NCI-H82 treated with DMSO at 0.1 percent for 48 hours (cell line): ENCODE data around the gene SASH3.
A peak's percentile ranks its signal among the peaks of the same experiment; 100 is the strongest.

Experiments used
- DNase-seq: peaks from one replicate; lab custom pipeline; 2025; ENCODE audit not compliant: unreplicated experiment; lab: John Stamatoyannopoulos, UW

The SASH3 gene

DNA sequence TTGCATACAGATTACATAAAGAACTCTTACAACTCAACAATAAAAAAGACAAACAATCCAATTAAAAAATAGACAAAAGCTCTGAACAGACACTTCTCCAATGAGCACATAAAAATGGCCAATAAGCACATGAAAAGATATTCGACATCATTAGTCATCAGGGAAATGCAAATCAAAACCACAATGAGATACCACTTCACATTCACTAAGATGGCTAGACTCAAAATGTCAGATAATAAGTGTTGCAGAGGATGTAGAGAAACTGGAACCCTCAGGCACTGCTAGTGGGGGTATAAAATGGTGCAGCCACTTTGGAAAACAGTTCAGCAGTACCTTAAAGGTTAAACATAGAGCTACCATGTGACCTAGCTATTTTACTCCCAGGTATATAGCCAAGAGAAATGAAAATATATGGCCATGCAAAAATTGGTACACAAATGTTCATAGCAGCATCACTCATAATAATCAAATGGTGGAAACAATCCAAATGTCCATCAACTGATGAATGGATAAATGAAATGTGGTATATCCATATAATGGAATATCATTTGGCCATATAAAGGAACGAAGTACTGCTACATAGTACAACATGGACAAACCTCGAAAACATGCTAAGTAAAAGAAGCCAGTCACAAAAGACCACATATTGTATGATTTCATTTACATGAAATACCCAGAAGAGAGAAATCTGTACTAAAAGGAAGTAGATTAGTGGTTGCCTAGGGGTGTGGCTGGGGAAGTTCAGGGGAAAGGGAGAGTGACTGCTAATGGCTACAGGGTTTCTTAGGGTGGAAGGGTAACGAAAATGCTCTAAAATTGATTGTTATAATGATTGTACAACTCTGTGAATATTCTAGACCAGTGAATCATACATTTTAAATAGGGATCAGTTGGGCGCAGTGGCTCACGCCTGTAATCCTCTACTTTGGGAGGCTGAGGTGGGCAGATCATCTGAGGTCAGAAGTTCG is 29.4 kb downstream of the SASH3 start:
- no peak for DNase-seq

DNA sequence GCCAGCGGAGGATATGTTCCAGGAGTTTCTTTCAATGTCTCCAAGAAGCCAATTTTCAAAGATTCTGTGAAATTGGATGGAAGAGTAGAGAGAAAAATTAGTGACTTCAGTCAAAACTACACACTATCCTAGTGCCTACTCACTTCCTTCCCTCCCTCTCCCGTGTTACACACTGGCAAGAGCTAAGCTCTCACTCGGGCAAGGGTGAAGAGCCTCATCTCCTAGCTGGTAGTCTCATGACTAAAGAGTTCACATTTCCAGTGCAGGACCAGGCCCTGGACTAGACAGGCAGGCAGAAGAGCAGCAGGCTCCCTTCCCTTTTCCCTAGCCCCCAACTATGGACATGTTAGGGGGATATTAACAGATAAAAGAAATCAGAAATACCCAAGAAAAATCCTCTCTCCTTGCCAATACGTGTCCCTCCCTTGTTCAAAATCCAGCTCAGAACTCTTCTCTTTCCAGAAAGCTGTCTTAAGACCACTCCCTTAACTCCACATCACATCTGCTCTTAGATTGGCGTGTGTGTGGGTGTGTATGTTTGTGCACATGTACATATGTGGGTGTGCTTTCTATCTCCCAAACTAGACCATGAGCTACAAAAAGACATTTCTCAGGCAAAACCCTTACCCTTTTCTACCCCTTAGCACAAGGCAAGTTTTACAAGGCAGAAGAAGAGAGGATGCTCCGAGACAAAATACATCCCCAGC is 34.1 kb downstream of the SASH3 start:
- DNase-seq, result no peak

DNA sequence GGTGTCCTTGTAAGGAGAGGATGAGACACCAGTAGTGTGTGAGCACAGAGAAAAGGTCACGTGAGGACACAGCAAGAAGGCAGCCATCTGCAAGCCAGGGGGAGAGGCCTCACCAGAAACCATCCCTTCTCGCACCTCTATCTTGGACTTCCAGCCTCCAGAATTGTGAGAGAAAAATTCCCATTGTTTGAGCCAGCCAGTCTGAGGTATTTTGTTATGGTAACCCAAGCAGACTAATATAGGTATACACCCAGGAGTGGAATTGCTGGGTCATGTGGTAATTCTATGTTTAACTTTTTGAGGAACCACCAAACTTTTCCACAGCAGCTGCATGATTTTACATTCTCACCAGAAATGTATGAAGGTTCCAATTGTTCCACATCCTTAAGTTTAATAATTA is 38.4 kb downstream of the SASH3 start:
- DNase-seq, result no peak

DNA sequence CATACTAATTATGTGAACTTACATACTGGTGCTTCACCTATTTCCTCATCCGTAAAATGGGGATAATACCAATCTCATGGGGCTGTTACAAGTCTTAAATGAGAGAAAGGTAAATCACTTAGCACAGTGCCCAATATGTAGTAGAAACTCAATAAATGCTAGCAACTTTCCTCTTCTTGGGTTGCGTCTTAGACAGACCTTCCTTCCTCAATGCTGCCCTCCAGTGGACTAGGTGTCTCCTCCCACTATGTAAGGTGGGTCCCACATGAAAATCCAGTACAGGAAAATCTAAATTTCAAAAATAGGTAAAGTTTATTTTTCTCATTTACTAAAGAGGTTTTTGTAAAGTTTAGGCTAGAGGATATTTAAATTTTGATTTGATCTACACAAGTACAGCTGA is 43.4 kb downstream of the SASH3 start:
- no peak for DNase-seq

DNA sequence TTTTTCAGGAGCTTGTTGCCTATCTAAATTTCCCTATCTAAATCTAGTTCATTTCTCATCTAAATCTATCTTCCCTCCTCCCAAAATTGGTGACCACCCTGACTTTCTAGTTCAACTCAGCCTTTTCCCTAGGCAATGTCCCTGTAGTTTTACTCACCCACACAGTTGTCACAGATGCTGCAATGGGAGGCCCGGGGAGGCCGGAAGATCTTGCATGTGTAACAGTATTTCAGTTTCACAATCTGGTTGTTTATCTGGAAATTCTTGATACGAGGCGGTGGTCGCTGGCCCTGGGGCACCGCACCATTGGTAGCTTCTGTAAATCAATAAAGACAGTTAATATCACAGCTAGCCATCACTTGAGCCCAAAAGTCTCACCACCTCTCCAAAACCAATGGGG is 43.8 kb downstream of the SASH3 start:
- no peak for DNase-seq

DNA sequence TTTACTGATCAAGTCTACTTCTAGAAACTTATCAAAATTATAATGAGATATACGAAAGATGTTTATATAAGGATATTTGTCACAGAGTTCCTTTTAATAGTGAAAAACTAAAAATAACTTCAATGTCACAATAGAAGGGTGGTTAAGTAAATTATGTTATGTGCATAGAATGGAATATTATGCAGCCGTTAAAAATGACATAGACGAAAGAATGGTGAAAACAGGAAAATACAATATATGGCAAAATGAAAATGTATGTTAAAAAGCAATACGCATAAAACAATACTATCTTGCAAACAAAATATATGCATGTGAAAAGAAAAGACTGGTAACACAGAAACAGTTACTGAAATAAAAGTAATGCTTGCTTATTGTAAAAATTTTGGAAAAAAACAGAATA is 44.9 kb downstream of the SASH3 start:
- DNase-seq, result no peak

DNA sequence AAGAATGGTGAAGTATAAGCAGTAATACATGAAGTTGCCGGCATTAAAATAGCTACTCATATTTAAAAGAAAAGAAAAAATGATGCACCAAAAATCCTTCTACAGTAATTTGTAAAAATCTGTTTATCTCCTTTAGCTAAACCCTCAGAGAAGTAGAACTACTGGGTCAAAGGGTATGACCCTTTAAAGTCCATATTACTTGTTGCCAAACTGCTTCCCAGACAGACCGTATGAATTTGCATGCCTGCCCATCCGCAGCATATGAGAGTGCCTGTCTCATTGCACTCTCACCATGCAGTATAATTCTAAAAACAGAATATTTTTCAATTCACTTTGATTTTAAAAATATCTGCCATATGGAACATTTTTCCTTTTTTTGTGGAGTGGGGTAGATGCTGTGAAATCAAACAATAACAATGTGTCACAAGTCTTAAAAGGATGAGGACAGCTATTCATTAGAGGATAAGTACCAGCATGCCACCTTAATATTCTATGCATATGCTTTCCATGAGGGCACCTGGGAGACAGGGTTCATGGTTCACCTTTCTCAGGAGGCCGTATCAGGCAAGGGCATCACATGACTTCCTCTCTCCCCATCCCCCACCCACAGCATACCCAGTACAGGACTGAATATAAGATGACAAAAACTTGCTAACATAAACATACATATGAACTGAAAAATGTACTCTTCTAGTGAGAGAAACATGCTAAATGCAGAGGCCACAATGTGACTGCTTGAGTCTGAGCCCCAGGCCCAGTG is 46.2 kb downstream of the SASH3 start:
- no peak for DNase-seq

DNA sequence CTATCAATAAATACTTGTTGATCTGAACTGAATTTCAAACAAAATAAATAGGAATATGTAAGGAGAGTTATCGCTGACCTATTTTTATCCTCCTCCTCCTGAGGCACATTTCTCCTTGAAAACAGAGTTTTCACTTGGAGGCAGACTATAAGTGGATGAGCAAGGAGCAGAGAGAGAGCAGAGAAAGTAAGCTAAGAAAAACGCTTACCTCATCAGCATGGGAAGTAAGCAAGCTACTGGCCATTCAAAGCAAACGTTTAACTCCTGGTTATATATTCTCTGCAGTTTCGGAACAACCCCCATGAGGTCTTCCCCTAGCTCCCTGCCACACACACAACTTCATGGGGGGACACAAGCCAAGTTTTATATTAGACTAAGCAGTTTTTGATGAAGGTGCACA is 50.7 kb downstream of the SASH3 start:
- no peak for DNase-seq

DNA sequence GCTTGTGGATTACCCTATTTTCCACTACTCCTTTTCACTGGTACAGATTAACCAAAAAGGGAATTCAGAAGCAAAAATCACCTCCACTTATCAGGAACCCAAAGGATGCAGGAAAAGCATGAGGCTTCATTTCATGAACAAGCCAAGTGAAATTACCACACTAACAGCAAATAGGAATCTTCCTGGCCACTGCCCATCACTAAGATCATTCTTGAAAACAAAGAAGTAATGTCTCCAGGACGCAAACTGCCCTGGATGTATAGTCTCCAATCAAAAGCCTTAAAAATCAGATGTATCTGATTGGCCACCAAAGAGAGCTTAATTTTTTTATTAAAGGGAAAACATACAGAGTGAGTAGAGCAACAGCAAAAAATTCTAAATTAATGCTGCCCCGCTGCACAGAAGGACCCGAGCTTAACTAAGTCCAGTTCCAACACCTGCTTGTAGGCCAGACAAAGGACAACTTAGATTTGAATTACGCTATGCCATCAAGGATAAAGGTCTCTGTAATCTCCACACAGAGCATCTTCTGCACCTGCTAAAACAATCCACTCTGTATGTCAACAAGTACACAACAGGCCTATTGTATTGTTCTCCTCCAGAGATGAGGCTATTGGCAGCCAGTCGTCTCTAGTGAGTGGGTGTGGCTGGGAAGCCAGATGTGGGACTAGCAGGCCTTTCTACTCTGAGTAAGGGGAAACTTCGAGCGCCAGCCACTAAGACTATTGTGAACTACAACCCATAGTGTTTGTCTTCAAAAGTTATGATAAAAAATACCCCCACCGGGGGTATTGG is 51.5 kb downstream of the SASH3 start:
- no peak for DNase-seq

DNA sequence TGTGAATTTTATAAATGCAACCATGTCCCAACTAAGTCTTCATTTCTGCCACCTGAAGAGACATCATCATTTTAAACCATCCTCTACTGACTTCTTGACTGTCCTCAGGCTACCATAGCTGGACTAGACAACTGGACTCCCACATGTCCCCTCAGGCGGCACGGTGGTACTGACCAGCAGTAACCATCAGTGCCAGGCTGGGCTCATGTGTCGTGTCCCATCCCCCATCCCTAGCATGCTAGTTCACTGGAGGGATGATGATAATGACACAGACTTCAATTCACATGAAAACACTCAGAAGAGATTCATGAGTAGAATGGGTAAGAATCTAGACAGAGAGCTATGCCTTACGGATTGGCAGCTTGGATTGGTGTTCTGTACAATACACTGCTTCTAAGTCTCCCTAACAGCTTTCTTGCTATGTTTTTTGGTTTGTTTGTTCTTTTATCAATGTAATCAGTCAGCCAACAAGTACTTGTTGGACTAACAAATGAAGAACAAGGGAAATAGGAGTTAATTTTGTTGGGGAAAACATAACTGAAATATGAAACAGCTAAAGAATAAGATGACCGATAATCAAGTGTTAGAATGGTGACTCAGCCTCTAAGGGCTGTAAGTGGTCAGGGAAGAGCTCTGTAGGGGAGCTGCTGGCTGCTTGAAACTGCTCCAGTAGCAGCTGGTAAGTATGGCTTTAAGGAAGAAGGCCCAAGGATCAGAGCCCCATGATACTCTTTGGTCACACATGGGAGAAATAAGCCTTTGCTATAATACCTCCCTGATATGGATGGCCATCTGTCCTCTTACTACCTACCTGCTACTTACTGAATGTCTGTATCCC is 53.6 kb downstream of the SASH3 start:
- peak; percentile 54 for DNase-seq

DNA sequence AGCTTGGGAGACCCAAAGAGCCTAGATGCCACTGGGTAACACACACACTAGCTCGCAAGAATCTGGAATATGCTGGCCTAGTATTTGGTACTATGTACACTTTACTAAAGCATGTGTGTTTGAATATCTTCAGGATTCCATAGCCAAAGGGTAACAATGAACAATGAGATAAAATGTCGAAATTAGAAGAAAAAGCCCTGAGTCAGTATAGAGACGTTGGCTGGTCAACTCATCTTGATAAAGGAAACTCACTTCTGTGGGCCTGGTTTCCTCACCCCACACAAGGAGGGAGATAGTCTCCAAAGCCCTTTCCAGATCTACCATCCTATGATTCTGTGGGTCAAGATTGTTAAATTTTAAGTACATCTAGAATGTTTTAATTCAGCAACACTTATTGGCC is 57.1 kb downstream of the SASH3 start:
- DNase-seq, result no peak

DNA sequence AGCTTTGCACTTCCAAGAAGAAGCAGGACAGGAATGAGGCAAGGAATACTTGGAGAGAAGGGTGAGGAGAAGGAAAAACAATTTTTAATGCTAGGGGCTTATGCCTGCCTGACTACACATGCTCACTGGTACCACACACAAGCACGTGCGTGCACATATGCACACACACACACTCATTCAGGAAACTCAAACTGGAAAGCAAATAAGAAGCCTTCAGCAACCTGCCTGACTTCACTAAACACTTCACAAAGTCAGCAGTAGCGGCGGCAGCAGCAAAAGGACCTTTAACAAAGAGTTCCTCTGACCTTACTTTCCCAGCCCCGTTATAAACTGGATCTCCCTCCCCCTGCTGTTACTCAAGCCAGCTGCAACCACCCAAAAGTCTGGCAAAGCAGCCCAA is 60.6 kb downstream of the SASH3 start:
- DNase-seq, result no peak

DNA sequence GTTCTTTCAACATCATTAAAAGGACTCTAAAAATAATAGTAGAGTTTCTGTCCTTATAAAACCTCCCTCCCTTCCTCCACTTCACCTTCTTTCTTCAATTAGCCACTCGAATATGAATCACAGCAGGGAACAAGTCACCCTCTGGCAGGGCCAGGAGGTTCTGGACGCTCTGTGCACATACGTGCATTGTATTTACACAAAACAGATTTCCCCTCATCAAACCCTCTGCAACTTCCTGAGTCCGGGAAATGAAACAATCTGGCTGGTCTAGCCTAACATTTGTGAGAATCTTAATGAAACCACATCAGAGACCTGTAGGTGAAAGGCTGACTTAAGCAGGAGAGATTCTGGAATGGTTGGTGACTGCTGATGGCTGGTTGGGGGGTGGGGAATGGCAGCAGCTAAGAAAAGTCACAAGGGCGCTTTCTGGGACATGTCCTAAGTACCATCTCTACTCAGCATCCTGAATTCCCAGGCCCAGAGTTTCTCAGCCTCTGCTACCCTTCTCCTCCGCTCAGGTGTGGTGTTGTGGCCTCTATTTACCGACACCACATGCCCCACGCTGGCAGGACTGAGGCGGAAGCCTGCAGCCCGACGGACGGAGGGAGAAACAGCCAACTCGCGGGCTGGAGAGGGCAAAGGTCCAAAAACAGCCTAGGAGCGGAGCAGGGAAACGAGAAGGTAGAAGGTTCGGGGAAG is 62.9 kb downstream of the SASH3 start:
- DNase-seq, result no peak

DNA sequence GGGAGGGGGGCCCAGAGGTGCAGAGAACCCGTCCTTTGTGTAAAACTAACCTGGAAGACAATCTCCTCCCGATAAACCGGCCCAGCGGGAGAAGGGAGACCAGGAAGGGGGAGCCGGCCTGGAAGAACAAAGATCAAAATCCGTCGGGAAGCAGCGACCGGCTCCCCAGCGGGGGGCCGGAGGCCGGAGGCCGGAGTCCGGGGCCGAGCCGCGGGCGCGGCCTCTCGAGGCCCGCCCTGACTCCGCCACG is 63.4 kb downstream of the SASH3 start:
- DNase-seq, result no peak

DNA sequence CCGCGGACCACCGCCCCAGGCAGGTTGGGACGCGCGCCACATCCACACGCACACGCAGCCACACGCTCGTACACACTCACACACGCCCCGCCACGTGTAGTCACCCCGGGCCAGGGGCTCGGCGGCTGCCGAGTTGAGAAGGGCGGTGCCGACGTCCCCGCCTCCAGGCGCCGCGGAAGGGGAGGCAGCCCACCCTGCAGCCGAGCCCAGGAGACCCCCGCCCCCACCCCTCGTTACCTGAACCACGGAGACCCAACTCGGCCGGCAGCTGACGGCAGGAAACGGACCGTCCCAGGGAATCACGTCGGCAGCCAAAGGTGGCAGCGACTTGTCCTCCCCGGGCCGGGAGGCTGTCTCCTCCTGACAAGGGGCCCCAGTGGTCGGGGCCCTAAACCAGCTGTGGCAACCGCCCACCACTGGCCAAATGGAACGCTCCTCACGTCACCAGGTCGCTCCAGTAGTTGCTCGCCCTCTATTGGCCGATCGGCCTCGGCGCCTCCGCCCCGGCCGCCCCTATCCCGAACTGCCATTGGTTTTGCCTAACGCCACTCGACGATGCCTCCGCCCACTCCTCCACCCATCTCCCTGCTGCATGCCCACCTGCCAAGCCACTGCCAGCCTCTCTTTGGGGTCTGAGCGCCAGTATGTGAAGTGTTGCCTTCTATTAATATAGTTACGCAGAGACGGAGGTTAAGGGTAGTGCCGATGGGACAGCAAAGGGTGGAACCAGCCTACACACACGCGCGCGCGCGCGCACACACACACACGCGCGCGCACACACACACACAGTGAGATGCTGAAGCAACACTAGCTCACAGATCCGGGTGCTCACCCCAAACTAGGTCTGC is 63.9 kb downstream of the SASH3 start, which contains the start of gene ZDHHC9:
Gene ZDHHC9 (minus strand): TSS at position 428 of the 848 bp plus-strand sequence. CDS start 1,941 bp downstream, outside the sequence.
- DNase-seq, result peak; percentile 74
